Muscle of back (tissue), 10 donors: ENCODE results near the gene ZNF774. TPM values are rescaled to one million over a fixed set of nuclear protein-coding genes. Genes with fewer than 3 reads are reported as not detected.

Experiments used
- polyA plus RNA-seq, 10 donors: library from polyadenylated mRNA; unstranded; fragments of 120-200 nt; gene quantifications; one replicate each; pipeline ENCODE4 v1.2.1, GENCODE V29; 2013; ENCODE audit not compliant: insufficient read length in 10 of 10

The ZNF774 gene
- polyA plus RNA-seq, 10 donors = 1.5 to 4.5 (median 2.1) TPM

Other genes with a start within 250 kb of the ZNF774 start
- 100 to 1,000 TPM; 202 to 291 (median 262) TPM for gene IDH2, start 249.8 kb upstream of the ZNF774 start, polyA plus RNA-seq
- 10 to 100 TPM in 2 of 10 donors, 1 to 10 TPM in 8; 4.0 to 10.3 (median 6.6) TPM for gene SEMA4B, start 151.0 kb upstream of the ZNF774 start, polyA plus RNA-seq
- 10 to 100 TPM; 20.7 to 28.4 (median 24.8) TPM for gene CIB1, start 118.3 kb upstream of the ZNF774 start, polyA plus RNA-seq
- gene GDPGP1, start 118.1 kb upstream of the ZNF774 start, polyA plus RNA-seq = 1 to 10 TPM; 1.6 to 3.7 (median 2.5) TPM
- gene TTLL13, start 102.7 kb upstream of the ZNF774 start, polyA plus RNA-seq = under 1 TPM in 5 of 10 donors, not detected in 5; 0.10 to 0.97 (median 0.50) TPM
- gene NGRN, start 86.6 kb upstream of the ZNF774 start, polyA plus RNA-seq = 100 to 1,000 TPM in 7 of 10 donors, 10 to 100 TPM in 3; 89.7 to 112 (median 103) TPM
- gene IQGAP1, start 36.0 kb downstream of the ZNF774 start, polyA plus RNA-seq = 10 to 100 TPM; 62.3 to 99.6 (median 83.6) TPM
- gene CRTC3, start 177.6 kb downstream of the ZNF774 start, polyA plus RNA-seq = 10 to 100 TPM; 23.4 to 34.4 (median 25.7) TPM